Spleen (tissue), 11 donors: Measurements from ENCODE around the gene HMG20B. TPM values are rescaled to one million over a fixed set of nuclear protein-coding genes. Genes with fewer than 3 reads are reported as not detected.
A peak's percentile ranks its signal among the peaks of the same experiment; 100 is the strongest.

Experiments
- DNase-seq: peaks from one replicate; pipeline ENCODE4 v3.0.0-alpha.2; 2020
- H3K27ac ChIP-seq, 8 donors: fragments of 200-600 bp; sonication (generic) in 7 of 8; 1 replicate in 4 of 8; 2 replicates in 4 of 8; pipeline versions ENCODE4 v1.5.0 to v1.8.0; 2016 to 2021; ENCODE audit warnings: inconsistent platforms in 4 of 8, mild to moderate bottlenecking in 4 of 8, moderate library complexity in 1 of 8
- H3K27me3 ChIP-seq, 7 donors: fragments of 200-600 bp; sonication (generic) in 6 of 7; replicated peaks in 1 of 7; 1 replicate in 4 of 7; 2 replicates in 3 of 7; pipeline versions ENCODE4 v1.5.0 to v1.8.0; 2016 to 2021; ENCODE audit warnings: inconsistent platforms in 3 of 7, mild to moderate bottlenecking in 1 of 7
- H3K36me3 ChIP-seq, 6 donors: fragments of 200-600 bp; sonication (generic) in 5 of 6; 1 replicate in 4 of 6; 2 replicates in 2 of 6; pipeline versions ENCODE4 v1.5.0 to v1.8.0; 2016 to 2021; ENCODE audit warnings: inconsistent platforms in 2 of 6
- H3K4me1 ChIP-seq, 6 donors: fragments of 200-600 bp; sonication (generic) in 5 of 6; 1 replicate in 3 of 6; 2 replicates in 3 of 6; pipeline versions ENCODE4 v1.5.0 to v1.8.0; 2016 to 2021; ENCODE audit warnings: inconsistent platforms in 3 of 6
- H3K4me3 ChIP-seq, 8 donors: fragments of 200-600 bp; sonication (generic) in 7 of 8; 1 replicate in 4 of 8; 2 replicates in 4 of 8; pipeline versions ENCODE4 v1.5.0 to v1.8.0; 2016 to 2021; ENCODE audit warnings: inconsistent platforms in 4 of 8, mild to moderate bottlenecking in 4 of 8, moderate library complexity in 2 of 8
- H3K9me3 ChIP-seq, 8 donors: fragments of 200-600 bp; sonication (generic) in 7 of 8; 1 replicate in 4 of 8; 2 replicates in 4 of 8; pipeline versions ENCODE4 v1.5.0 to v1.8.0; 2016 to 2021; ENCODE audit warnings: inconsistent platforms in 4 of 8
- POLR2A ChIP-seq, 3 donors: fragments of 450-650 bp; IDR thresholded peaks; one replicate each; pipeline ENCODE4 v1.5.1; 2017; ENCODE audit warnings: antibody characterized with exemption in 3 of 3, mild to moderate bottlenecking in 1 of 3
- POLR2AphosphoS5 ChIP-seq, 3 donors: sonication (generic); formaldehyde crosslinking; IDR thresholded peaks; one replicate each; pipeline ENCODE4 v1.5.1; 2017; ENCODE audit warnings: antibody characterized with exemption in 3 of 3
- WGBS, 5 donors: extraction: QIAGEN DNeasy Blood & Tissue Kit in 3 of 5; methylation state at CpG; one replicate each; pipeline versions ENCODE4 v1.1.5 to v1.1.7; 2013 to 2018; 5-methylcytosine and 5-hydroxymethylcytosine counted together
- intact Hi-C: fragments of 100-400 bp; cut with DNase I; formaldehyde crosslinking; loops from one replicate; pipeline ENCODE4 v1.15.0; 2023; ENCODE audit warnings: low total_unique reads
- polyA plus RNA-seq, 3 donors: library from polyadenylated mRNA; stranded (reverse); fragments of 200-250 nt; gene quantifications; one replicate each; pipeline ENCODE4 v1.2.1, GENCODE V29; 2013
- total RNA-seq, 7 donors: library from RNA; depleted of rRNA in 3 of 7; stranded (reverse); fragments of >200 nt in 3 of 7; fragmentation: NEBNext Ultra II Directional in 4 of 7; extraction: Animal tissue kit (Norgen Biotek cat#: 25700) in 4 of 7; gene quantifications; one replicate each; pipeline versions ENCODE4 v1.1.0 to v1.2.1, GENCODE V29; 2016 to 2021
- TF ChIP-seq, protein P1 (sequence below), 11 experiments: fragments of 200-600 bp in 7 of 11; fragments of 450-650 bp in 4 of 11; sonication (generic) in 4 of 11; IDR thresholded peaks in 8 of 11; conservative IDR thresholded peaks in 3 of 11; 1 replicate in 7 of 11; 2 replicates in 4 of 11; pipeline versions ENCODE4 v1.4.0 to v1.8.0; 2016 to 2021; ENCODE audit warnings: antibody characterized with exemption in 11 of 11, inconsistent platforms in 4 of 11, mild to moderate bottlenecking in 1 of 11
- donor health status: healthy with polysubstance abuse.
- donor health status: DM: no; HTN: no; CAD: no; lungs with moderate emphysema.
- donor health status: DM: no; HTN: no; CAD: no.
- donor health status: Bipolar disorder and iron deficiency.
- donor health status: healthy.
- donor health status: DM: no; HTN: no; CAD: no.
- donor health status: DM: yes; HTN: yes; CAD: no.

HMG20B gene
- total and polyA plus RNA-seq, 10 donors: 49.4 to 82.2 (median 65.8) TPM

DNA sequence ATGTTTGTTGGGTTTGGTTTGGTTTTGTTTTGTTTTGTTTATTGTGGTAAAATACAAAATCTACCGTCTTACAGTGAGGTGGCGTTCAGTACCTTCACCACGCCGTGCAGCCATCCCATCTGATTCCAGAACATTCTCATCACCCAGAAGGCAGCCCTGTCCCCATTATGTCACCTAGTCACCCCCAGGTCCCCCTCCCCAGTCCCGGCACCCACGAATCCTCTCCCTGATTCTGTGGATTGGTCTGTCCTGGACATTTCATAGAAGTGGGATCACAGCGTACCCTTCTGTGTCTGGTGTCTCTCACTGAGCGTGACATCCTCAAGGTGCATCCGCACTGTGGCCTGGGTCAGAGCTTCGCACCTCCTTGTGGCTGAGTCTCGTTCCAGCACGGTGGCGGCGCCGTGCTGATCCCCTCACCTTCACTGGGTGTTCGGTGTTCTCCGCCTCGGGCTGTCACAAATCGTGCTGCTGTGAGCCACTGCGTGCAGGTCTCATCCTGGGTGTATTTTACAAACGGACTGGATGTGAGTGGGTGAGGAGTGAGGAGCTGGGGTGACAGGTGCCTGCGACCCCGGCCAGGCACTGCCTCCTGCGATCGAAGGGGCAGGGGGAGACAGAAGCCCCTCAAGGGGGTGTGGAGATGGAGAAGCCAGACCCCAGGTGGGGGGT is 34.4 kb upstream of the HMG20B start:
- TF ChIP-seq POLR2A (IDR thresholded peaks at IDR 0.05) (no peak), POLR2AphosphoS5 (IDR thresholded peaks at IDR 0.05) (peak in 1 of 3 donors; percentile 15)
- no peak for DNase-seq
- 81 to 90% (median 87%) methylated on average over 22 to 25 of the region's 25 CpGs for WGBS, 5 donors
- intact Hi-C loops: no loop called here
- no peaks in the 10 kb centered on the region for H3K27me3 ChIP-seq
- H3K4me1 ChIP-seq: peaks cover 0 to 25% (median 12%) of the 10 kb centered on the region in 6 donors
- H3K9me3 ChIP-seq: peaks cover 0 to 5% (median 0%) of the 10 kb centered on the region in 8 donors
- H3K27ac ChIP-seq: peak overlapping the region in 2 of 8 donors; percentile 26 to 42
- H3K4me3 ChIP-seq: no peak overlapping the region
- peaks cover 0 to 85% (median 43%) of the 10 kb centered on the region in 6 donors for H3K36me3 ChIP-seq

- no peak within 1 kb of the TSS for H3K4me3 ChIP-seq
- WGBS, 5 donors: 76 to 81% (median 79%) methylated on average over 18 to 28 of the region's 28 CpGs
- TF ChIP-seq POLR2AphosphoS5 (IDR thresholded peaks at IDR 0.05): peak; percentile 7 to 60 (median 33)
- TF ChIP-seq, protein P1, sequence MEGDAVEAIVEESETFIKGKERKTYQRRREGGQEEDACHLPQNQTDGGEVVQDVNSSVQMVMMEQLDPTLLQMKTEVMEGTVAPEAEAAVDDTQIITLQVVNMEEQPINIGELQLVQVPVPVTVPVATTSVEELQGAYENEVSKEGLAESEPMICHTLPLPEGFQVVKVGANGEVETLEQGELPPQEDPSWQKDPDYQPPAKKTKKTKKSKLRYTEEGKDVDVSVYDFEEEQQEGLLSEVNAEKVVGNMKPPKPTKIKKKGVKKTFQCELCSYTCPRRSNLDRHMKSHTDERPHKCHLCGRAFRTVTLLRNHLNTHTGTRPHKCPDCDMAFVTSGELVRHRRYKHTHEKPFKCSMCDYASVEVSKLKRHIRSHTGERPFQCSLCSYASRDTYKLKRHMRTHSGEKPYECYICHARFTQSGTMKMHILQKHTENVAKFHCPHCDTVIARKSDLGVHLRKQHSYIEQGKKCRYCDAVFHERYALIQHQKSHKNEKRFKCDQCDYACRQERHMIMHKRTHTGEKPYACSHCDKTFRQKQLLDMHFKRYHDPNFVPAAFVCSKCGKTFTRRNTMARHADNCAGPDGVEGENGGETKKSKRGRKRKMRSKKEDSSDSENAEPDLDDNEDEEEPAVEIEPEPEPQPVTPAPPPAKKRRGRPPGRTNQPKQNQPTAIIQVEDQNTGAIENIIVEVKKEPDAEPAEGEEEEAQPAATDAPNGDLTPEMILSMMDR (IDR thresholded peaks at IDR 0.05 in 8 of 11, conservative IDR thresholded peaks at IDR 0.05 in 3 of 11): no peak
- H3K9me3 ChIP-seq: peaks cover 0 to 5% (median 0%) of the 10 kb centered on the region in 8 donors
- H3K36me3 ChIP-seq: peaks cover 0 to 85% (median 38%) of the 10 kb centered on the region in 6 donors
- H3K4me1 ChIP-seq: peaks cover 0 to 25% (median 12%) of the 10 kb centered on the region in 6 donors
- intact Hi-C loops: no loop called here
- H3K27ac ChIP-seq: peak within 1 kb of the TSS in 3 of 8 donors; percentile 26 to 42 (median 37)
- no peak for DNase-seq
- no peaks in the 10 kb centered on the region for H3K27me3 ChIP-seq
These were observed 33.6 kb upstream of the HMG20B start, which contains the start of gene TEKTIP1 for GRCh38 chr19:3538965-3539755. Gene TEKTIP1 (plus strand): TSS chr19:3539174. CDS start chr19:3539178, 4 bp downstream.

- Histone ChIP-seq H3K9me3 (peaks cover 0 to 5% (median 0%) of the 10 kb centered on the region in 8 donors), H3K4me1 (peaks cover 0 to 27% (median 12%) of the 10 kb centered on the region in 6 donors), H3K27ac (no peak overlapping the region), H3K27me3 (no peaks in the 10 kb centered on the region), H3K4me3 (no peak overlapping the region), H3K36me3 (peaks cover 0 to 85% (median 34%) of the 10 kb centered on the region in 6 donors)
- DNase-seq: no peak
- TF ChIP-seq POLR2AphosphoS5 (IDR thresholded peaks at IDR 0.05) (no peak), POLR2A (IDR thresholded peaks at IDR 0.05) (no peak)
- TF ChIP-seq, protein P1 (IDR thresholded peaks at IDR 0.05 in 8 of 11, conservative IDR thresholded peaks at IDR 0.05 in 3 of 11): no peak
- intact Hi-C loops: no loop called here
- WGBS, 5 donors: 92 to 100% (median 97%) methylated on average over 1 of the region's 1 CpG
These were observed 33.0 kb upstream of the HMG20B start for GRCh38 chr19:3539756-3540118.

- H3K27me3 ChIP-seq: no peaks in the 10 kb centered on the region
- DNase-seq: no peak
- H3K27ac ChIP-seq: peak overlapping the region in 1 of 8 donors; percentile 17
- TF ChIP-seq POLR2AphosphoS5 (IDR thresholded peaks at IDR 0.05) (peak in 2 of 3 donors; percentile 27 to 52), POLR2A (IDR thresholded peaks at IDR 0.05) (no peak)
- WGBS, 5 donors: 89 to 95% (median 90%) methylated on average over 24 to 47 of the region's 47 CpGs
- peaks cover 0 to 30% (median 11%) of the 10 kb centered on the region in 6 donors for H3K4me1 ChIP-seq
- H3K36me3 ChIP-seq: peaks cover 0 to 86% (median 36%) of the 10 kb centered on the region in 6 donors
- H3K4me3 ChIP-seq: no peak overlapping the region
- intact Hi-C loops: no loop called here
- peaks cover 0 to 5% (median 0%) of the 10 kb centered on the region in 8 donors for H3K9me3 ChIP-seq
These were observed 29.3 kb upstream of the HMG20B start for GRCh38 chr19:3543150-3544057.
